ENCODE measurements around the gene LRTM2.

DNA sequence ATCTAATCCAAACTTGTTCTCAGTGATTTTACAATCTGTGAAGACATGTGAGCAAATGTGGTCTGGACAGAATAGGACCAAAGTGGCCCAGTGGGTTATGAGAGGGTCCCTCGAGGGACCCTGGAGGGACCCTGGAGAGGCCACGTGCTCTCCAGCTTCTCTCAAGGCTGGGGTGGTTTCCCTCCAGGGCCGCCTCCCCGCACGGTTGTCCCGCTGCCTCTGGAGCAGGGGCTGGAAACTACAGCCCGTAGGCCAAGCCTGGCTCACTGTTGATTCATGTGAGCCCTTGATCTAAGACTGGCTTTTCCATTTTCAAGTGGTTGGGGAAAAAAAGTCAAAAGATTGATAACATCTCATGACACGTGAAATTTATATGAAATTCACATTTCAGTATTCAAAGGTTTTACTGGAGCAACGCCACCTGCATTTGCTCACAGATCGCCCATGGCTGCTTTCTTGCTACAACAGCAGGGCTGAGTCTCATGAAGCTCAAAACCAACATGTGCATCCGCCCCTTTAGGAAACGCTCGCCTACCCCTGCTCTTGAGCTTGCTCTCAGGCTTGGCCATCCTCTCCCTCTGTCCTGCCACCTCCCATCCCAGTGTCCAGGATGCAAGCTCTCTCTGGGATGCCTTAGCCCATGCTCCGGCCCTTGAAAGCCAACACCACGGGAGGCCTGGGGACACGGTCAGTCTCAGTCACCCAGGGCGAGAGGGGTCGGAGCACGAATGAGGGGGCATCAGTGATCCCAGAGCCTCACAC lies 12.1 kb upstream of the LRTM2 start:
- TF ChIP-seq EZH2 (IDR thresholded peaks at IDR 0.05) (no peak), RAD21 (IDR thresholded peaks at IDR 0.05; ENCODE audit: low read depth) (no peak), CBX3 (IDR thresholded peaks at IDR 0.05; ENCODE audit: low read depth) (no peak), EZH2phosphoT487 (IDR thresholded peaks at IDR 0.05; ENCODE audit: borderline replicate concordance) (no peak), POLR2AphosphoS5 (IDR thresholded peaks at IDR 0.05; ENCODE audit: low read depth, low read length) (no peak), TCF7L2 (IDR thresholded peaks at IDR 0.05; ENCODE audit: borderline replicate concordance, extremely low read depth, insufficient read depth, insufficient read length) (no peak)
- TF ChIP-seq, protein P1, sequence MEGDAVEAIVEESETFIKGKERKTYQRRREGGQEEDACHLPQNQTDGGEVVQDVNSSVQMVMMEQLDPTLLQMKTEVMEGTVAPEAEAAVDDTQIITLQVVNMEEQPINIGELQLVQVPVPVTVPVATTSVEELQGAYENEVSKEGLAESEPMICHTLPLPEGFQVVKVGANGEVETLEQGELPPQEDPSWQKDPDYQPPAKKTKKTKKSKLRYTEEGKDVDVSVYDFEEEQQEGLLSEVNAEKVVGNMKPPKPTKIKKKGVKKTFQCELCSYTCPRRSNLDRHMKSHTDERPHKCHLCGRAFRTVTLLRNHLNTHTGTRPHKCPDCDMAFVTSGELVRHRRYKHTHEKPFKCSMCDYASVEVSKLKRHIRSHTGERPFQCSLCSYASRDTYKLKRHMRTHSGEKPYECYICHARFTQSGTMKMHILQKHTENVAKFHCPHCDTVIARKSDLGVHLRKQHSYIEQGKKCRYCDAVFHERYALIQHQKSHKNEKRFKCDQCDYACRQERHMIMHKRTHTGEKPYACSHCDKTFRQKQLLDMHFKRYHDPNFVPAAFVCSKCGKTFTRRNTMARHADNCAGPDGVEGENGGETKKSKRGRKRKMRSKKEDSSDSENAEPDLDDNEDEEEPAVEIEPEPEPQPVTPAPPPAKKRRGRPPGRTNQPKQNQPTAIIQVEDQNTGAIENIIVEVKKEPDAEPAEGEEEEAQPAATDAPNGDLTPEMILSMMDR (IDR thresholded peaks at IDR 0.05 in 2 of 3, conservative IDR thresholded peaks at IDR 0.05 in 1 of 3; ENCODE audit: borderline replicate concordance in 1 of 3, insufficient read depth in 1 of 3, low read depth in 2 of 3, low read length in 2 of 3), result no peak
- TF ChIP-seq, protein P2, sequence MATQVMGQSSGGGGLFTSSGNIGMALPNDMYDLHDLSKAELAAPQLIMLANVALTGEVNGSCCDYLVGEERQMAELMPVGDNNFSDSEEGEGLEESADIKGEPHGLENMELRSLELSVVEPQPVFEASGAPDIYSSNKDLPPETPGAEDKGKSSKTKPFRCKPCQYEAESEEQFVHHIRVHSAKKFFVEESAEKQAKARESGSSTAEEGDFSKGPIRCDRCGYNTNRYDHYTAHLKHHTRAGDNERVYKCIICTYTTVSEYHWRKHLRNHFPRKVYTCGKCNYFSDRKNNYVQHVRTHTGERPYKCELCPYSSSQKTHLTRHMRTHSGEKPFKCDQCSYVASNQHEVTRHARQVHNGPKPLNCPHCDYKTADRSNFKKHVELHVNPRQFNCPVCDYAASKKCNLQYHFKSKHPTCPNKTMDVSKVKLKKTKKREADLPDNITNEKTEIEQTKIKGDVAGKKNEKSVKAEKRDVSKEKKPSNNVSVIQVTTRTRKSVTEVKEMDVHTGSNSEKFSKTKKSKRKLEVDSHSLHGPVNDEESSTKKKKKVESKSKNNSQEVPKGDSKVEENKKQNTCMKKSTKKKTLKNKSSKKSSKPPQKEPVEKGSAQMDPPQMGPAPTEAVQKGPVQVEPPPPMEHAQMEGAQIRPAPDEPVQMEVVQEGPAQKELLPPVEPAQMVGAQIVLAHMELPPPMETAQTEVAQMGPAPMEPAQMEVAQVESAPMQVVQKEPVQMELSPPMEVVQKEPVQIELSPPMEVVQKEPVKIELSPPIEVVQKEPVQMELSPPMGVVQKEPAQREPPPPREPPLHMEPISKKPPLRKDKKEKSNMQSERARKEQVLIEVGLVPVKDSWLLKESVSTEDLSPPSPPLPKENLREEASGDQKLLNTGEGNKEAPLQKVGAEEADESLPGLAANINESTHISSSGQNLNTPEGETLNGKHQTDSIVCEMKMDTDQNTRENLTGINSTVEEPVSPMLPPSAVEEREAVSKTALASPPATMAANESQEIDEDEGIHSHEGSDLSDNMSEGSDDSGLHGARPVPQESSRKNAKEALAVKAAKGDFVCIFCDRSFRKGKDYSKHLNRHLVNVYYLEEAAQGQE (IDR thresholded peaks at IDR 0.05; ENCODE audit: low read depth), result no peak
